K562 (cell line): Measurements from ENCODE around the gene ANO3.

ENCODE experiments used
- DACH1 ChIP-seq: fragments of 450-650 bp; IDR thresholded peaks from 2 replicates; pipeline ENCODE4 v1.6.1; 2018; ENCODE audit not compliant: partially characterized antibody
- MECOM ChIP-seq: fragments of 250-450 bp; sonication (Bioruptor Pico); IDR thresholded peaks from 2 replicates; pipeline ENCODE4 v1.8.0; 2022; ENCODE audit warnings: inconsistent platforms
- ZBTB11 ChIP-seq, 3 experiments: fragments of 200-800 bp in 1 of 3; fragments of 250-450 bp in 1 of 3; fragments of 450-650 bp in 1 of 3; sonication (Bioruptor Pico) in 1 of 3; sonication (Bioruptor generic) in 1 of 3; formaldehyde crosslinking in 1 of 3; IDR thresholded peaks; 2 replicates each; pipeline versions ENCODE4 v1.6.1 to v1.8.0; 2016 to 2022; ENCODE audit warnings: mild to moderate bottlenecking in 2 of 3, missing genetic modification characterization in 2 of 3, missing compliant biosample characterization in 1 of 3, moderate library complexity in 1 of 3
- ZBTB49 ChIP-seq: sonication (generic); formaldehyde crosslinking; IDR thresholded peaks from 2 replicates; pipeline ENCODE4 v1.8.0; 2022; ENCODE audit warnings: missing genetic modification reagents, mild to moderate bottlenecking, borderline replicate concordance
- ZNF263 ChIP-seq: sonication (generic); formaldehyde crosslinking; IDR thresholded peaks from 2 replicates; pipeline ENCODE4 v1.8.0; 2022; ENCODE audit warnings: mild to moderate bottlenecking, missing genetic modification reagents, borderline replicate concordance
- ZNF639 ChIP-seq, 2 experiments: fragments of 200-800 bp in 1 of 2; sonication (Bioruptor generic) in 1 of 2; sonication (generic) in 1 of 2; formaldehyde crosslinking in 1 of 2; IDR thresholded peaks in 1 of 2; conservative IDR thresholded peaks in 1 of 2; 2 replicates each; pipeline versions ENCODE4 v1.5.0 to v1.6.1; 2016 to 2020; ENCODE audit warnings: missing compliant biosample characterization in 1 of 2, missing genetic modification characterization in 1 of 2, missing genetic modification reagents in 1 of 2

DNA sequence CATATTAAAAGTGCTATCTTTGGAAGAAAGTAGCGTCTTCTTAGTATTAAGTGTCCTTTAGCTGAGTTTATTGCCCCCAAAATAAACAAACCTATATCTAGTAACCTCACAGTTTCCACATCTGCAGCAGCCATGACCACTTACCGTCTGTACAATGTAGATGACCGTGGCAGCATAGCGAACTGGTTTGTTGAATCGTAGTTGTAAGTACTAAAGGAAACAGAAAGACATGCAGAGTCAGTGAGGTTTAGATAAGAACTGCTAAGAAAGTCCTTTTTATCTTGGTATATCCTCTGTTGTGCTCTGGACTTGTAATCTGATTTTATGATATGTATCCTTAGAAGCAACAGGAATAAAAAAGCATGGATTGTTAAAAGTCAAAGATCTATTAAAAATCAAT, 380.6 kb downstream of the ANO3 start:
- TF ChIP-seq ZNF639 (CRISPR knock-in tag; conservative IDR thresholded peaks at IDR 0.05 in 1 of 2, IDR thresholded peaks at IDR 0.05 in 1 of 2), result no peak
- no peak for TF ChIP-seq ZBTB49
- TF ChIP-seq MECOM (CRISPR knock-in tag), result no peak
- TF ChIP-seq ZBTB11 (CRISPR knock-in tag; IDR thresholded peaks at IDR 0.05), result no peak
- no peak for TF ChIP-seq ZNF263 (CRISPR knock-in tag)
- no peak for TF ChIP-seq DACH1
